ENCODE measurements around the gene FTSJ1. TPM values are rescaled to one million over a fixed set of nuclear protein-coding genes. Genes with fewer than 3 reads are reported as not detected.
A peak's percentile ranks its signal among the peaks of the same experiment; 100 is the strongest.

Gene FTSJ1
- total RNA-seq, 1 donor from 2014 or later = 154 TPM

- Histone ChIP-seq H3K4me3 (ENCODE audit: low read depth, low read length) (no peak overlapping the region), H3K27me3 (ENCODE audit: control insufficient read depth, insufficient read depth, low read length) (no peaks in the 10 kb centered on the region), H3K36me3 (ENCODE audit: control insufficient read depth, insufficient read depth, low read length) (peaks cover 11% of the 10 kb centered on the region)
- DNase-seq (ENCODE audit: low read depth) (no peak), FAIRE-seq (no peak)
- TF ChIP-seq CTCF (IDR thresholded peaks at IDR 0.05; ENCODE audit: insufficient read depth, low read length, severe bottlenecking) = no peak
Observed at GRCh38 chrX:48456628-48457331, 19.2 kb upstream of the FTSJ1 start.

- peaks cover 11% of the 10 kb centered on the region for H3K36me3 ChIP-seq (ENCODE audit: control insufficient read depth, insufficient read depth, low read length)
- no peak for TF ChIP-seq CTCF (IDR thresholded peaks at IDR 0.05; ENCODE audit: insufficient read depth, low read length, severe bottlenecking)
- FAIRE-seq (no peak), DNase-seq (ENCODE audit: low read depth) (no peak)
- H3K27me3 ChIP-seq (ENCODE audit: control insufficient read depth, insufficient read depth, low read length) = no peaks in the 10 kb centered on the region
- no peak overlapping the region for H3K4me3 ChIP-seq (ENCODE audit: low read depth, low read length)
Observed at GRCh38 chrX:48458711-48459110, 17.3 kb upstream of the FTSJ1 start.

GRCh38 chrX:48459483-48459882, 16.5 kb upstream of the FTSJ1 start:
- Histone ChIP-seq H3K4me3 (ENCODE audit: low read depth, low read length) (no peak overlapping the region), H3K36me3 (ENCODE audit: control insufficient read depth, insufficient read depth, low read length) (peaks cover 11% of the 10 kb centered on the region), H3K27me3 (ENCODE audit: control insufficient read depth, insufficient read depth, low read length) (no peaks in the 10 kb centered on the region)
- FAIRE-seq = no peak
- TF ChIP-seq CTCF (IDR thresholded peaks at IDR 0.05; ENCODE audit: insufficient read depth, low read length, severe bottlenecking) = no peak
- no peak for DNase-seq (ENCODE audit: low read depth)

GRCh38 chrX:48460031-48460430, 16.0 kb upstream of the FTSJ1 start:
- H3K27me3 ChIP-seq (ENCODE audit: control insufficient read depth, insufficient read depth, low read length) = no peaks in the 10 kb centered on the region
- DNase-seq (ENCODE audit: low read depth) (no peak), FAIRE-seq (no peak)
- H3K36me3 ChIP-seq (ENCODE audit: control insufficient read depth, insufficient read depth, low read length) = peaks cover 12% of the 10 kb centered on the region
- no peak for TF ChIP-seq CTCF (IDR thresholded peaks at IDR 0.05; ENCODE audit: insufficient read depth, low read length, severe bottlenecking)
- no peak overlapping the region for H3K4me3 ChIP-seq (ENCODE audit: low read depth, low read length)

- no peak for FAIRE-seq
- no peak for TF ChIP-seq CTCF (IDR thresholded peaks at IDR 0.05; ENCODE audit: insufficient read depth, low read length, severe bottlenecking)
- no peak overlapping the region for H3K4me3 ChIP-seq (ENCODE audit: low read depth, low read length)
- peaks cover 16% of the 10 kb centered on the region for H3K36me3 ChIP-seq (ENCODE audit: control insufficient read depth, insufficient read depth, low read length)
- no peak for DNase-seq (ENCODE audit: low read depth)
- H3K27me3 ChIP-seq (ENCODE audit: control insufficient read depth, insufficient read depth, low read length) = no peaks in the 10 kb centered on the region
Observed at GRCh38 chrX:48460606-48461005, 15.4 kb upstream of the FTSJ1 start.

GRCh38 chrX:48461830-48462229, 14.2 kb upstream of the FTSJ1 start:
- peak; percentile 43 for FAIRE-seq
- H3K36me3 ChIP-seq (ENCODE audit: control insufficient read depth, insufficient read depth, low read length) = peaks cover 21% of the 10 kb centered on the region
- H3K4me3 ChIP-seq (ENCODE audit: low read depth, low read length) = no peak overlapping the region
- TF ChIP-seq CTCF (IDR thresholded peaks at IDR 0.05; ENCODE audit: insufficient read depth, low read length, severe bottlenecking) = no peak
- peak; percentile 87 for DNase-seq (ENCODE audit: low read depth)
- no peaks in the 10 kb centered on the region for H3K27me3 ChIP-seq (ENCODE audit: control insufficient read depth, insufficient read depth, low read length)
